Adrenal gland (tissue), 5 donors: Measurements from ENCODE around the gene SLC3A2.

Source experiments
- POLR2A ChIP-seq, 2 donors: fragments of 450-650 bp; IDR thresholded peaks; one replicate each; pipeline ENCODE4 v1.6.1; 2017; ENCODE audit warnings: antibody characterized with exemption in 2 of 2, mild to moderate bottlenecking in 2 of 2, moderate library complexity in 1 of 2
- TF ChIP-seq, protein P1 (sequence below), 6 experiments: fragments of 450-650 bp in 4 of 6; fragments of 200-600 bp in 2 of 6; sonication (generic) in 1 of 6; IDR thresholded peaks; 1 replicate in 5 of 6; 2 replicates in 1 of 6; pipeline versions ENCODE4 v1.5.1 to v1.8.0; 2016 to 2021; ENCODE audit warnings: antibody characterized with exemption in 6 of 6, mild to moderate bottlenecking in 2 of 6, moderate library complexity in 1 of 6
- donor health status: DM: no; HTN: no; CAD: no.

DNA sequence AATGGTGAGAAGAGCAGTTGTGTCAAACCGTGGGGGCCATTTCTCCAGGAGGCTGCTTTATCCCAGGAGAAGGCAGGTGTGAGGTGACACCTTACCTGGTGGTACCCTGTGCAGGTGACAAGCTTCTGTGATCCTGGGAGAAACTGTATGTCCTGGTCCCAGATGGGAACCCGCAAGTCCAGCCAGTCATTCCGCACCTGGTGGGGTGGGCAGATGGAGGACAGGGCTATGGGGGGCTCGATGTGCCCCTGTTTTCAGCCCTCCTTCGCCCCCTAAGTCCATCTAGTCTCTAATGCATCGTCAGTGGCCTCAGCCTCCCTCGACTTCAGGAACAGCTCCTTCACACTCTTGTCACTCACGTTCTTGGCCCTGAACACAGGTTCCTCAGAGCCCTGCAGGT is 45.4 kb upstream of the SLC3A2 start:
- TF ChIP-seq, protein P1, sequence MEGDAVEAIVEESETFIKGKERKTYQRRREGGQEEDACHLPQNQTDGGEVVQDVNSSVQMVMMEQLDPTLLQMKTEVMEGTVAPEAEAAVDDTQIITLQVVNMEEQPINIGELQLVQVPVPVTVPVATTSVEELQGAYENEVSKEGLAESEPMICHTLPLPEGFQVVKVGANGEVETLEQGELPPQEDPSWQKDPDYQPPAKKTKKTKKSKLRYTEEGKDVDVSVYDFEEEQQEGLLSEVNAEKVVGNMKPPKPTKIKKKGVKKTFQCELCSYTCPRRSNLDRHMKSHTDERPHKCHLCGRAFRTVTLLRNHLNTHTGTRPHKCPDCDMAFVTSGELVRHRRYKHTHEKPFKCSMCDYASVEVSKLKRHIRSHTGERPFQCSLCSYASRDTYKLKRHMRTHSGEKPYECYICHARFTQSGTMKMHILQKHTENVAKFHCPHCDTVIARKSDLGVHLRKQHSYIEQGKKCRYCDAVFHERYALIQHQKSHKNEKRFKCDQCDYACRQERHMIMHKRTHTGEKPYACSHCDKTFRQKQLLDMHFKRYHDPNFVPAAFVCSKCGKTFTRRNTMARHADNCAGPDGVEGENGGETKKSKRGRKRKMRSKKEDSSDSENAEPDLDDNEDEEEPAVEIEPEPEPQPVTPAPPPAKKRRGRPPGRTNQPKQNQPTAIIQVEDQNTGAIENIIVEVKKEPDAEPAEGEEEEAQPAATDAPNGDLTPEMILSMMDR (IDR thresholded peaks at IDR 0.05): no peak
- no peak for TF ChIP-seq POLR2A (IDR thresholded peaks at IDR 0.05)
